Gastroesophageal sphincter (tissue), 3 donors: ENCODE measurements around the gene KRT32.

Source experiments
- CTCF ChIP-seq, 4 experiments: fragments of 200-600 bp in 2 of 4; fragments of 450-650 bp in 2 of 4; sonication (generic) in 1 of 4; IDR thresholded peaks; one replicate each; pipeline ENCODE4 v1.5.1; 2017 to 2019; ENCODE audit warnings: antibody characterized with exemption in 4 of 4, mild to moderate bottlenecking in 2 of 4, moderate library complexity in 2 of 4
- EP300 ChIP-seq: sonication (generic); formaldehyde crosslinking; IDR thresholded peaks from one replicate; pipeline ENCODE4 v1.6.1; 2017; ENCODE audit warnings: antibody characterized with exemption, mild to moderate bottlenecking
- POLR2A ChIP-seq, 2 donors: fragments of 450-650 bp; IDR thresholded peaks; one replicate each; pipeline ENCODE4 v1.6.1; 2017; ENCODE audit warnings: antibody characterized with exemption in 2 of 2, mild to moderate bottlenecking in 2 of 2, moderate library complexity in 1 of 2
- POLR2AphosphoS5 ChIP-seq: sonication (generic); formaldehyde crosslinking; IDR thresholded peaks from one replicate; pipeline ENCODE4 v1.6.1; 2017; ENCODE audit warnings: antibody characterized with exemption

- TF ChIP-seq CTCF (IDR thresholded peaks at IDR 0.05) (no peak), EP300 (no peak), POLR2AphosphoS5 (no peak), POLR2A (IDR thresholded peaks at IDR 0.05) (no peak)
These were observed 55.9 kb downstream of the KRT32 start for GRCh38 chr17:41411072-41411840.
